GM12873 (cell line): ENCODE data around the gene MAGI2.

ENCODE experiments used
- CTCF ChIP-seq: IDR thresholded peaks from 2 replicates; pipeline ENCODE4 v1.5.1; 2012; ENCODE audit warnings: low read depth, mild to moderate bottlenecking, moderate library complexity, low read length, control low read depth; ENCODE audit not compliant: insufficient read depth; ENCODE audit errors: missing control alignments

Gene MAGI2

GRCh38 chr7:78179211-78179610, 1274.3 kb downstream of the MAGI2 start:
- TF ChIP-seq CTCF = no peak

DNA sequence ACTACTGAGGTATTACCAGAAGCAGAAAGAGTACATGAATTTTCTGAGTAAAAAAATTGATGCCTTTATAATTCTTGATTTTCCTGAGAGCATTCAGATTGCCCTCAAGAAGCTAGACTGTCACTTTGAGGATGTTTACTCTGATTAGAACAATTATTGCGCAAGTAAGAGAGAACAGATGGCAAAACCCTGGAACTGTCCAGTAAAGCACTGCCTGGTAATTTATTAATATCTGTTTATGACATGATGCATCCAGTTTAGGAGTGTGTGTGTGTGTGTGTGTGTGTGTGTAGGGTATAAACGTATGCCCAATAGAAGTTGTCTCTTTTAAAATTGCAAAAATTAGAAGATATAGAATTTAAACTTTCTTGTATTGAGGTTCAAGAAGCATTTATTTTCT, 1275.1 kb downstream of the MAGI2 start:
- no peak for TF ChIP-seq CTCF

DNA sequence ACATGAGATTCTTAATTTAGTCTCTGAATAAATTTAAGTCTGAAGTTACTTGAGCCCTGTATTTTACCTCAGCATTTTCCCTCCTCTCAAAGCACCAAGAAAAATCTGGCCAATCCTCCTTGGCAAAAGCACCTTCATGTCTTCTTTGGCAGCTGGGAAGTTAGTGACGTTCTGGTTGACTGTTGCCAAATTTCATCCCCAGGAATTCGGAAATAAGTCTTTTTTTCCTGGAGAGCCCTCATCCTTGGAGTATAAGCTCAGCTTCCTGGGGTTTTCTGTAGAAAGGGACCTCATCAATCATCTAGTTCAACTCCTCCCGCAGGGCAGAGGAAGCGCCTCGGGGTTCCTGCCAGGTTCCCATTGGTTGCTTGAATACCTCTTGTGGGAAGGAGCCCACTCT, 1277.3 kb downstream of the MAGI2 start:
- no peak for TF ChIP-seq CTCF

DNA sequence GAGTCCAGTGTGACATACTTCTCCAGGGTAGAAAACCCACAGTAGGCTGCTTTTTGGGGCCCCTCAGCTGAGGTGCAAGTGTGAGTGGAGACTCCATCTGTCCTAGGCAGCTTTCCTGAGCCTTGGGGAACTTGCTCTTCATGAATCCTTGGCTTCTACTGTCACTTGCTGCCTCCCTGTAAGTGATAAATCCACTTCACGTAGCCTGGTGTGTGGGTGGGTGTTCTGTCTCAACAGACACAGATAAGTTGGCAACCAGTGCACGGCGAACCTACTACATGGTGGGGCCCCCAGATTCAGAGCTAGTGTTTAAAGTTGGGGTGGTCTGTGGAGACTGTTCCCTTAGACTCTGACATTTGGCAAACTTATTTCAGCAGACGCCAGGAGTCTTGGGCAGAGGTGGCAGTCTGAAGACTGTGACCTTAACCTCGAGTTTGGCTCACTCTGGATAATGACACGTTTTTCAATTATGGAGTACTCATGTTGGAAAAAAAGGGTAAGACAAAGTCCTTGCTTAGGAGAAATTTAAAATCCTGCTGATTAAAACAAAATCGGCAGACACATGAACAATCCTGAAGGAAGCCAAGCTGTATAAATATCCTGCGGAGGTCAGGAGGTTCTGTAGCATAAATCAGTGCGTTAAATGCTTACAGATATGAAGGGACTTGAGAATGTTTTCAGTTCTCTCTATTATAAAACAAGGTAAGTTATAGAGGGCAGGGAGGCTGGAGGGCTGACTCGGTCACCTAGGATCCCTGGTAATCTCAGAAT, 1278.0 kb downstream of the MAGI2 start:
- TF ChIP-seq CTCF = no peak

DNA sequence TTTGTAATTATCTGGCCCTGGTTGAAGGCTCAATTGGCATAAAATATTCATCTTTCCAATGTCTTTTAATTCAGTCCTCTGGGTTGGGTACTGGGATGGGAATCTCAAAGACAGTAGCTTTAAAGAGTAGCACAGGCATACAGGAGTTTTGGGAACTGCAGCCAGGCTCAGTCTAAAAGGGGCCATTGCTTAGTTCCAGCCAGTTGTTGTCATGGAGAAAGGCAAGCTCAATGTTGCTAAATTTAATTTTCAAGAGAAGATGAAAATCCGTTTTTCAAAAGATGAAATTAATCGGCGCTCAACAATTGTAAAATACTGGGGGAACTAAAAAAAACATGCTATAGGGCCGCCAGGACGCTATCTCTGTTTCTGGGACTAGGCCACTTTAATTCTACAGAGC, 1279.8 kb downstream of the MAGI2 start:
- TF ChIP-seq CTCF = no peak

- no peak for TF ChIP-seq CTCF
Observed at GRCh38 chr7:78172933-78173591, 1280.4 kb downstream of the MAGI2 start.

GRCh38 chr7:78172267-78172757, 1281.2 kb downstream of the MAGI2 start:
- no peak for TF ChIP-seq CTCF
